NT2/D1 (cell line): ENCODE results near the gene SNAP29.
"Not testable (repeated sequence)": the region's sequence is repeated elsewhere in the genome, so short reads cannot be mapped to it uniquely, and the experiment has no call there.

ENCODE experiments used
- DNase-seq: peaks from one replicate; pipeline ENCODE4 v3.0.0-alpha.2; 2011; ENCODE audit warnings: low read depth, low spot score
- H3K27me3 ChIP-seq: 2 replicates; pipeline ENCODE4 v1.6.0; 2011; ENCODE audit warnings: mild to moderate bottlenecking; ENCODE audit not compliant: insufficient read length, insufficient read depth
- H3K36me3 ChIP-seq: 2 replicates; pipeline ENCODE4 v1.6.1; 2011; ENCODE audit warnings: mild to moderate bottlenecking, low read length, mixed read lengths; ENCODE audit not compliant: insufficient read depth, insufficient read length
- H3K4me1 ChIP-seq: 2 replicates; pipeline ENCODE4 v1.5.1; 2011; ENCODE audit not compliant: insufficient read depth, insufficient read length
- H3K4me3 ChIP-seq: 2 replicates; pipeline ENCODE4 v1.5.1; 2011; ENCODE audit warnings: low read depth; ENCODE audit not compliant: insufficient read length
- H3K9ac ChIP-seq: 2 replicates; pipeline ENCODE4 v1.6.0; 2011; ENCODE audit warnings: low read depth; ENCODE audit not compliant: insufficient read length
- H3K9me3 ChIP-seq: 2 replicates; pipeline ENCODE4 v1.5.1; 2011; ENCODE audit warnings: mild to moderate bottlenecking, low read length; ENCODE audit not compliant: insufficient read depth
- SUZ12 ChIP-seq: IDR thresholded peaks from 2 replicates; pipeline ENCODE4 v1.6.1; 2011; ENCODE audit not compliant: insufficient read length, insufficient read depth; ENCODE audit errors: extremely low read depth
- YY1 ChIP-seq: IDR thresholded peaks from 2 replicates; pipeline ENCODE4 v1.6.1; 2011; ENCODE audit not compliant: insufficient read length, insufficient read depth
- ZNF274 ChIP-seq: IDR thresholded peaks from 2 replicates; pipeline ENCODE4 v1.6.1; 2011; ENCODE audit warnings: mild to moderate bottlenecking, low read depth, low read length

SNAP29 gene

GRCh38 chr22:20906387-20906767 lies 47.6 kb downstream of the SNAP29 start:
- no peaks in the 10 kb centered on the region for H3K36me3 ChIP-seq
- no peaks in the 10 kb centered on the region for H3K27me3 ChIP-seq
- DNase-seq, result no peak
- H3K9ac ChIP-seq, result no peak overlapping the region
- H3K4me3 ChIP-seq, result no peak overlapping the region
- TF ChIP-seq ZNF274, result no peak
- no peak for TF ChIP-seq SUZ12
- TF ChIP-seq YY1, result no peak
- no peaks in the 10 kb centered on the region for H3K4me1 ChIP-seq
- no peaks in the 10 kb centered on the region for H3K9me3 ChIP-seq

- not testable (repeated sequence) for H3K9me3 ChIP-seq, DNase-seq, H3K4me3 ChIP-seq, H3K27me3 ChIP-seq, H3K9ac ChIP-seq, H3K4me1 ChIP-seq, H3K36me3 ChIP-seq
Observed at GRCh38 chr22:20908717-20909116, 49.9 kb downstream of the SNAP29 start.

GRCh38 chr22:20909543-20910303 lies 50.9 kb downstream of the SNAP29 start:
- no peak for DNase-seq
- no peak overlapping the region for H3K9ac ChIP-seq
- no peaks in the 10 kb centered on the region for H3K36me3 ChIP-seq
- H3K4me3 ChIP-seq, result no peak overlapping the region
- TF ChIP-seq ZNF274, result no peak
- no peak for TF ChIP-seq SUZ12
- TF ChIP-seq YY1, result no peak
- no peaks in the 10 kb centered on the region for H3K4me1 ChIP-seq
- H3K27me3 ChIP-seq, result no peaks in the 10 kb centered on the region
- no peaks in the 10 kb centered on the region for H3K9me3 ChIP-seq

- H3K27me3 ChIP-seq, result no peaks in the 10 kb centered on the region
- H3K4me3 ChIP-seq, result no peak overlapping the region
- no peak for DNase-seq
- H3K4me1 ChIP-seq, result no peaks in the 10 kb centered on the region
- no peaks in the 10 kb centered on the region for H3K9me3 ChIP-seq
- H3K9ac ChIP-seq, result no peak overlapping the region
- no peaks in the 10 kb centered on the region for H3K36me3 ChIP-seq
- TF ChIP-seq SUZ12 (no peak), YY1 (no peak), ZNF274 (no peak)
Observed at GRCh38 chr22:20912494-20912893, 53.7 kb downstream of the SNAP29 start.

GRCh38 chr22:20916916-20917810 lies 58.4 kb downstream of the SNAP29 start, which contains the start of gene CRKL:
CRKL (plus strand) TSS chr22:20917407; CDS start chr22:20917935, 528 bp downstream.
- DNase-seq, result peak; percentile 95

GRCh38 chr22:20918663-20919218 lies 59.9 kb downstream of the SNAP29 start:
- DNase-seq, result no peak
- Histone ChIP-seq H3K36me3 (peaks cover 11% of the 10 kb centered on the region), H3K27me3 (no peaks in the 10 kb centered on the region), H3K9me3 (no peaks in the 10 kb centered on the region), H3K9ac (peak overlapping the region; percentile 67), H3K4me3 (peak overlapping the region; percentile 91), H3K4me1 (no peaks in the 10 kb centered on the region)
- TF ChIP-seq SUZ12 (no peak), YY1 (no peak), ZNF274 (no peak)

More at GRCh38 chr22:20916916-20917810, 58.4 kb downstream of the SNAP29 start, which contains the start of gene CRKL:
- Histone ChIP-seq H3K9ac (peak within 1 kb of the TSS; percentile 98), H3K36me3 (peaks cover 11% of the 10 kb centered on the region), H3K4me3 (peak within 1 kb of the TSS; percentile 91), H3K27me3 (no peaks in the 10 kb centered on the region), H3K4me1 (no peaks in the 10 kb centered on the region), H3K9me3 (no peaks in the 10 kb centered on the region)
- TF ChIP-seq ZNF274 (no peak), YY1 (peak; percentile 79)

- Histone ChIP-seq H3K27me3 (no peaks in the 10 kb centered on the region), H3K36me3 (peaks cover 18% of the 10 kb centered on the region), H3K4me1 (no peaks in the 10 kb centered on the region), H3K4me3 (peak overlapping the region; percentile 91), H3K9ac (peak overlapping the region; percentile 67), H3K9me3 (no peaks in the 10 kb centered on the region)
- no peak for DNase-seq
- TF ChIP-seq SUZ12, result no peak
- TF ChIP-seq ZNF274, result no peak
- no peak for TF ChIP-seq YY1
Observed at GRCh38 chr22:20919718-20920117, 60.9 kb downstream of the SNAP29 start.
